ENCODE data around the gene DMAC2L. TPM values are rescaled to one million over a fixed set of nuclear protein-coding genes. Genes with fewer than 3 reads are reported as not detected.
"Not testable (repeated sequence)": the region's sequence is repeated elsewhere in the genome, so short reads cannot be mapped to it uniquely, and the experiment has no call there.

Gene DMAC2L
- total and polyA plus RNA-seq, 3 experiments from 2014 or later: 14.3 to 17.9 (median 14.7) TPM

- peaks cover 41 to 61% (median 58%) of the 10 kb centered on the region in 3 donors for H3K4me1 Mint-ChIP-seq
These were observed 51.6 kb downstream of the DMAC2L start for GRCh38 chr14:50363714-50364111.

GRCh38 chr14:50364792-50365191, 52.7 kb downstream of the DMAC2L start:
- peaks cover 0 to 2% (median 0%) of the 10 kb centered on the region in 5 donors for H3K9me3 Mint-ChIP-seq
- Histone ChIP-seq H3K27me3 (ENCODE audit: insufficient read depth, low read length, poor library complexity, severe bottlenecking) (no peaks in the 10 kb centered on the region), H3K9me3 (ENCODE audit: low read length) (no peaks in the 10 kb centered on the region), H3K4me3 (ENCODE audit: low read length) (no peak overlapping the region), H3K27ac (ENCODE audit: low read depth, low read length) (no peak overlapping the region), H3K4me1 (ENCODE audit: insufficient read depth, low read length) (peaks cover 19% of the 10 kb centered on the region), H3K36me3 (ENCODE audit: insufficient read depth, low read length) (no peaks in the 10 kb centered on the region)
- no peak for DNase-seq
- peak overlapping the region in 3 of 8 donors; percentile 4 to 86 (median 8) for H3K27ac Mint-ChIP-seq
- peaks cover 0 to 5% (median 1%) of the 10 kb centered on the region in 3 donors for H3K36me3 Mint-ChIP-seq
- no peaks in the 10 kb centered on the region for H3K27me3 Mint-ChIP-seq
- H3K4me3 Mint-ChIP-seq: no peak overlapping the region
- POLR2A ChIA-PET: interaction anchor here (1.0 kb wide), 1 partner anchor 32 kb away, joined by 3 read pairs; the partner anchor contains the start of gene CDKL1
- CTCF ChIA-PET: interaction anchor here (2.1 to 4.0 kb wide), 2 partner anchors 32 to 44 kb away, joined by 5 to 18 read pairs; partner anchors contain the start of gene CDKL1
- peaks cover 41 to 59% (median 57%) of the 10 kb centered on the region in 3 donors for H3K4me1 Mint-ChIP-seq

More at GRCh38 chr14:50363714-50364111, 51.6 kb downstream of the DMAC2L start:
- peaks cover 0 to 2% (median 0%) of the 10 kb centered on the region in 5 donors for H3K9me3 Mint-ChIP-seq
- CTCF ChIA-PET: interaction anchor here (0.5 to 4.0 kb wide), 3 partner anchors 28 to 43 kb away, joined by 3 to 18 read pairs (median 5); partner anchors contain the start of gene CDKL1
- peak; percentile 26 to 71 (median 50) for DNase-seq
- peaks cover 0 to 10% (median 3%) of the 10 kb centered on the region in 3 donors for H3K36me3 Mint-ChIP-seq
- POLR2A ChIA-PET: interaction anchor here (1.0 to 1.3 kb wide), 4 partner anchors 33 to 73 kb away, joined by 3 to 11 read pairs (median 3); partner anchors contain the start of gene CDKL1
- peaks cover 19% of the 10 kb centered on the region for H3K4me1 ChIP-seq (ENCODE audit: insufficient read depth, low read length)
- H3K27me3 Mint-ChIP-seq: no peaks in the 10 kb centered on the region
- H3K4me3 ChIP-seq (ENCODE audit: low read length): peak overlapping the region; percentile 94
- H3K36me3 ChIP-seq (ENCODE audit: insufficient read depth, low read length): no peaks in the 10 kb centered on the region
- no peaks in the 10 kb centered on the region for H3K27me3 ChIP-seq (ENCODE audit: insufficient read depth, low read length, poor library complexity, severe bottlenecking)
- H3K27ac Mint-ChIP-seq: peak overlapping the region; percentile 84 to 97 (median 96)
- no peaks in the 10 kb centered on the region for H3K9me3 ChIP-seq (ENCODE audit: low read length)
- peak overlapping the region; percentile 81 for H3K27ac ChIP-seq (ENCODE audit: low read depth, low read length)
- H3K4me3 Mint-ChIP-seq: peak overlapping the region; percentile 86 to 95 (median 90)

GRCh38 chr14:50365572-50365971, 53.4 kb downstream of the DMAC2L start:
- CTCF ChIA-PET: interaction anchor here (1.4 to 2.1 kb wide), 2 partner anchors 31 to 45 kb away, joined by 4 to 5 read pairs; partner anchors contain the start of gene CDKL1
- H3K27ac ChIP-seq (ENCODE audit: low read depth, low read length): not testable (repeated sequence)

GRCh38 chr14:50366115-50366514, 54.0 kb downstream of the DMAC2L start:
- Histone ChIP-seq H3K27me3 (ENCODE audit: insufficient read depth, low read length, poor library complexity, severe bottlenecking) (no peaks in the 10 kb centered on the region), H3K9me3 (ENCODE audit: low read length) (no peaks in the 10 kb centered on the region), H3K4me3 (ENCODE audit: low read length) (no peak overlapping the region), H3K4me1 (ENCODE audit: insufficient read depth, low read length) (peaks cover 19% of the 10 kb centered on the region), H3K27ac (ENCODE audit: low read depth, low read length) (no peak overlapping the region), H3K36me3 (ENCODE audit: insufficient read depth, low read length) (no peaks in the 10 kb centered on the region)
- H3K27me3 Mint-ChIP-seq: no peaks in the 10 kb centered on the region
- ChIA-PET CTCF (interaction anchor here (1.4 kb wide), 1 partner anchor 46 kb away, joined by 4 read pairs; no protein-coding TSS in a partner anchor), POLR2A (interaction anchor here (0.6 kb wide), 1 partner anchor 463 kb away, joined by 5 read pairs; no protein-coding TSS in a partner anchor)
- no peak for DNase-seq
- peak overlapping the region in 6 of 8 donors; percentile 1 to 80 (median 30) for H3K27ac Mint-ChIP-seq
- peaks cover 35 to 47% (median 46%) of the 10 kb centered on the region in 3 donors for H3K4me1 Mint-ChIP-seq
- H3K36me3 Mint-ChIP-seq: peaks cover 1 to 6% (median 5%) of the 10 kb centered on the region in 3 donors
- peaks cover 0 to 2% (median 0%) of the 10 kb centered on the region in 5 donors for H3K9me3 Mint-ChIP-seq
- peak overlapping the region in 2 of 7 donors; percentile 42 to 55 for H3K4me3 Mint-ChIP-seq

More at GRCh38 chr14:50365572-50365971, 53.4 kb downstream of the DMAC2L start:
- H3K9me3 ChIP-seq (ENCODE audit: low read length); H3K36me3 ChIP-seq (ENCODE audit: insufficient read depth, low read length); H3K9me3 Mint-ChIP-seq; DNase-seq; H3K4me3 Mint-ChIP-seq; POLR2A ChIA-PET; H3K36me3 Mint-ChIP-seq; H3K27me3 ChIP-seq (ENCODE audit: insufficient read depth, low read length, poor library complexity, severe bottlenecking); H3K27me3 Mint-ChIP-seq; H3K4me3 ChIP-seq (ENCODE audit: low read length): not testable (repeated sequence)
- peaks cover 19% of the 10 kb centered on the region for H3K4me1 ChIP-seq (ENCODE audit: insufficient read depth, low read length)
- peaks cover 37 to 52% (median 51%) of the 10 kb centered on the region in 3 donors for H3K4me1 Mint-ChIP-seq
- peak overlapping the region in 1 of 8 donors; percentile 12 for H3K27ac Mint-ChIP-seq

- peak overlapping the region in 5 of 7 donors; percentile 2 to 55 (median 40) for H3K4me3 Mint-ChIP-seq
- H3K36me3 ChIP-seq (ENCODE audit: insufficient read depth, low read length): no peaks in the 10 kb centered on the region
- no peaks in the 10 kb centered on the region for H3K27me3 Mint-ChIP-seq
- H3K36me3 Mint-ChIP-seq: peaks cover 1 to 6% (median 5%) of the 10 kb centered on the region in 3 donors
- peak overlapping the region in 7 of 8 donors; percentile 1 to 80 (median 39) for H3K27ac Mint-ChIP-seq
- DNase-seq: peak in 1 of 5 donors; percentile 11
- no peak overlapping the region for H3K4me3 ChIP-seq (ENCODE audit: low read length)
- H3K4me1 Mint-ChIP-seq: peaks cover 35 to 46% (median 44%) of the 10 kb centered on the region in 3 donors
- peaks cover 0 to 2% (median 0%) of the 10 kb centered on the region in 5 donors for H3K9me3 Mint-ChIP-seq
- no peaks in the 10 kb centered on the region for H3K9me3 ChIP-seq (ENCODE audit: low read length)
- ChIA-PET CTCF (interaction anchor here (1.4 kb wide), 1 partner anchor 46 kb away, joined by 4 read pairs; no protein-coding TSS in a partner anchor), POLR2A (interaction anchor here (0.6 kb wide), 1 partner anchor 464 kb away, joined by 5 read pairs; no protein-coding TSS in a partner anchor)
- no peaks in the 10 kb centered on the region for H3K27me3 ChIP-seq (ENCODE audit: insufficient read depth, low read length, poor library complexity, severe bottlenecking)
- peaks cover 19% of the 10 kb centered on the region for H3K4me1 ChIP-seq (ENCODE audit: insufficient read depth, low read length)
- no peak overlapping the region for H3K27ac ChIP-seq (ENCODE audit: low read depth, low read length)
These were observed 54.5 kb downstream of the DMAC2L start for GRCh38 chr14:50366589-50366988.

GRCh38 chr14:50371546-50371945, 59.4 kb downstream of the DMAC2L start:
- no peaks in the 10 kb centered on the region for H3K36me3 ChIP-seq (ENCODE audit: insufficient read depth, low read length)
- ChIA-PET CTCF (no interaction called here), POLR2A (no interaction called here)
- H3K9me3 Mint-ChIP-seq: no peaks in the 10 kb centered on the region
- no peaks in the 10 kb centered on the region for H3K4me1 ChIP-seq (ENCODE audit: insufficient read depth, low read length)
- no peak overlapping the region for H3K4me3 ChIP-seq (ENCODE audit: low read length)
- no peak overlapping the region for H3K27ac ChIP-seq (ENCODE audit: low read depth, low read length)
- H3K36me3 Mint-ChIP-seq: peaks cover 0 to 6% (median under 1%) of the 10 kb centered on the region in 3 donors
- H3K27me3 ChIP-seq (ENCODE audit: insufficient read depth, low read length, poor library complexity, severe bottlenecking): no peaks in the 10 kb centered on the region
- peaks cover 8 to 9% (median 8%) of the 10 kb centered on the region in 3 donors for H3K4me1 Mint-ChIP-seq
- H3K9me3 ChIP-seq (ENCODE audit: low read length): no peaks in the 10 kb centered on the region
- H3K4me3 Mint-ChIP-seq: no peak overlapping the region
- no peak for DNase-seq
- H3K27me3 Mint-ChIP-seq: peaks cover 0 to 14% of the 10 kb centered on the region in 2 donors
- H3K27ac Mint-ChIP-seq: no peak overlapping the region

- H3K9me3 ChIP-seq (ENCODE audit: low read length): no peaks in the 10 kb centered on the region
- CTCF ChIA-PET: no interaction called here
- H3K36me3 ChIP-seq (ENCODE audit: insufficient read depth, low read length): no peaks in the 10 kb centered on the region
- POLR2A ChIA-PET: no interaction called here
- DNase-seq: no peak
- Mint-ChIP-seq H3K27me3 (peaks cover 0 to 14% of the 10 kb centered on the region in 2 donors), H3K4me1 (no peaks in the 10 kb centered on the region), H3K36me3 (peaks cover 0 to 6% (median 0%) of the 10 kb centered on the region in 3 donors), H3K4me3 (no peak overlapping the region), H3K27ac (no peak overlapping the region), H3K9me3 (no peaks in the 10 kb centered on the region)
- no peaks in the 10 kb centered on the region for H3K4me1 ChIP-seq (ENCODE audit: insufficient read depth, low read length)
- no peak overlapping the region for H3K27ac ChIP-seq (ENCODE audit: low read depth, low read length)
- no peaks in the 10 kb centered on the region for H3K27me3 ChIP-seq (ENCODE audit: insufficient read depth, low read length, poor library complexity, severe bottlenecking)
- H3K4me3 ChIP-seq (ENCODE audit: low read length): no peak overlapping the region
These were observed 61.8 kb downstream of the DMAC2L start for GRCh38 chr14:50373959-50374358.

GRCh38 chr14:50375760-50376159, 63.6 kb downstream of the DMAC2L start:
- peaks cover 0 to 14% of the 10 kb centered on the region in 2 donors for H3K27me3 Mint-ChIP-seq
- ChIA-PET POLR2A (no interaction called here), CTCF (no interaction called here)
- peaks cover 0 to 3% (median 0%) of the 10 kb centered on the region in 3 donors for H3K36me3 Mint-ChIP-seq
- DNase-seq: no peak
- no peaks in the 10 kb centered on the region for H3K4me1 Mint-ChIP-seq
- H3K4me3 ChIP-seq (ENCODE audit: low read length): no peak overlapping the region
- no peaks in the 10 kb centered on the region for H3K27me3 ChIP-seq (ENCODE audit: insufficient read depth, low read length, poor library complexity, severe bottlenecking)
- H3K27ac ChIP-seq (ENCODE audit: low read depth, low read length): no peak overlapping the region
- H3K27ac Mint-ChIP-seq: no peak overlapping the region
- no peaks in the 10 kb centered on the region for H3K9me3 ChIP-seq (ENCODE audit: low read length)
- H3K36me3 ChIP-seq (ENCODE audit: insufficient read depth, low read length): no peaks in the 10 kb centered on the region
- H3K4me1 ChIP-seq (ENCODE audit: insufficient read depth, low read length): no peaks in the 10 kb centered on the region
- H3K9me3 Mint-ChIP-seq: no peaks in the 10 kb centered on the region
- no peak overlapping the region for H3K4me3 Mint-ChIP-seq
